HCT116 (cell line): ENCODE data around the gene SLC6A17. TPM values are rescaled to one million over a fixed set of nuclear protein-coding genes. Genes with fewer than 3 reads are reported as not detected.

Source experiments
- ATAC-seq: fragments of 200-7000 bp; cut with Tn5 transposase; 2 replicates; pipeline ENCODE4 v1.9.1; 2020; ENCODE audit warnings: mild to moderate bottlenecking, moderate library complexity
- BruUV-seq: library from RNA; stranded (reverse); fragments of 400-500 nt; replicated peaks from 2 replicates; lab custom pipeline; 2021; lab: Mats Ljungman, UMichigan
- CTCF ChIA-PET: fragments of 300-600 bp; sonication (Branson Sonifier 250); formaldehyde crosslinking; loops from one replicate; lab custom pipeline; 2021; ENCODE audit warnings: antibody characterized with exemption; lab: Charles Lee
- POLR2A ChIA-PET: fragments of 300-600, 350-600 bp; sonication (Branson Sonifier 250); formaldehyde crosslinking; loops from one replicate; lab custom pipeline; 2021; ENCODE audit warnings: antibody characterized with exemption; lab: Charles Lee
- RAD21 ChIA-PET, 2 experiments: fragments of 300-600 bp; sonication (Branson Sonifier 250); formaldehyde crosslinking; loops; one replicate each; lab custom pipeline; 2023; ENCODE audit warnings: low total read pairs in 2 of 2; ENCODE audit not compliant: uncharacterized antibody in 2 of 2, unreplicated experiment in 2 of 2, low non-redundant PET in 1 of 2; lab: Charles Lee
- DNase-seq: peaks from one replicate; pipeline ENCODE4 v3.0.0-alpha.2; 2010; ENCODE audit warnings: low read depth, low spot score
- H2AFZ ChIP-seq: fragments of 200-600 bp; shearing (Covaris generic), sonication (generic); 2 replicates; pipeline ENCODE4 v1.6.1; 2017; ENCODE audit warnings: low read depth, mixed run types, mixed read lengths, antibody characterized with exemption, low read length; ENCODE audit not compliant: poor library complexity, severe bottlenecking
- H3K27ac ChIP-seq: 2 replicates; pipeline ENCODE4 v1.5.1; 2012; ENCODE audit warnings: low read depth, low read length
- H3K27me3 ChIP-seq: fragments of 200-600 bp; sonication (generic); 2 replicates; pipeline ENCODE4 v1.6.1; 2016; ENCODE audit warnings: mixed run types, low read length, mixed read lengths; ENCODE audit not compliant: insufficient read depth
- H3K36me3 ChIP-seq, 2 experiments: fragments of 200-500 bp in 1 of 2; fragments of 200-600 bp in 1 of 2; sonication (Bioruptor generic) in 1 of 2; sonication (generic) in 1 of 2; 2 replicates each; pipeline versions ENCODE4 v1.5.1 to v1.6.1; 2014 to 2016; ENCODE audit warnings: low read length in 2 of 2, inconsistent platforms in 1 of 2, mixed read lengths in 1 of 2, mixed run types in 1 of 2; ENCODE audit not compliant: insufficient read depth in 2 of 2, control insufficient read depth in 1 of 2
- H3K4me1 ChIP-seq, 2 experiments: fragments of 200-600 bp in 1 of 2; sonication (generic) in 1 of 2; 2 replicates each; pipeline versions ENCODE4 v1.5.1 to v1.6.1; 2012 to 2017; ENCODE audit warnings: low read length in 2 of 2, inconsistent platforms in 1 of 2, mild to moderate bottlenecking in 1 of 2, mixed read lengths in 1 of 2, mixed run types in 1 of 2, moderate library complexity in 1 of 2; ENCODE audit not compliant: insufficient read depth in 2 of 2, control insufficient read depth in 1 of 2
- H3K4me2 ChIP-seq: fragments of 200-600 bp; sonication (generic); 2 replicates; pipeline ENCODE4 v1.6.1; 2017; ENCODE audit warnings: mixed run types, low read length, mixed read lengths
- H3K4me3 ChIP-seq, 2 experiments: fragments of 200-600 bp in 1 of 2; sonication (generic) in 1 of 2; replicated peaks in 1 of 2; 2 replicates each; pipeline ENCODE4 v1.5.1; 2011 to 2016; ENCODE audit warnings: low read length in 2 of 2, control low read depth in 1 of 2, low read depth in 1 of 2, mild to moderate bottlenecking in 1 of 2, mixed read lengths in 1 of 2, mixed run types in 1 of 2
- H3K79me2 ChIP-seq: fragments of 200-600 bp; sonication (generic); 2 replicates; pipeline ENCODE4 v1.6.1; 2017; ENCODE audit warnings: mild to moderate bottlenecking, mixed run types, low read length, moderate library complexity, mixed read lengths; ENCODE audit not compliant: insufficient read depth
- H3K9ac ChIP-seq: fragments of 200-600 bp; sonication (generic); 2 replicates; pipeline ENCODE4 v1.6.1; 2016; ENCODE audit warnings: low read length, mixed read lengths
- H3K9me2 ChIP-seq: fragments of 200-600 bp; sonication (generic), shearing (Covaris generic); 2 replicates; pipeline ENCODE4 v1.6.1; 2017; ENCODE audit warnings: mixed run types, mild to moderate bottlenecking, moderate library complexity; ENCODE audit not compliant: insufficient read depth
- H3K9me3 ChIP-seq, 2 experiments: fragments of 200-500 bp in 1 of 2; fragments of 200-600 bp in 1 of 2; sonication (Bioruptor generic) in 1 of 2; sonication (generic) in 1 of 2; 2 replicates each; pipeline ENCODE4 v1.6.1; 2014 to 2017; ENCODE audit warnings: low read length in 2 of 2, mixed read lengths in 2 of 2, inconsistent platforms in 1 of 2, low read depth in 1 of 2, mild to moderate bottlenecking in 1 of 2, mixed run types in 1 of 2, moderate library complexity in 1 of 2; ENCODE audit not compliant: control insufficient read depth in 1 of 2, insufficient read depth in 1 of 2
- H4K20me1 ChIP-seq: fragments of 200-600 bp; sonication (generic), shearing (Covaris generic); 2 replicates; pipeline ENCODE4 v1.6.1; 2017; ENCODE audit warnings: mixed run types, mild to moderate bottlenecking, moderate library complexity; ENCODE audit not compliant: insufficient read depth
- CEBPB ChIP-seq: IDR thresholded peaks from 2 replicates; pipeline ENCODE4 v1.6.1; 2012; ENCODE audit warnings: low read depth
- CTCF ChIP-seq, 3 experiments: fragments of 200-600 bp in 1 of 3; sonication (generic) in 1 of 3; IDR thresholded peaks in 2 of 3; conservative IDR thresholded peaks in 1 of 3; 2 replicates each; pipeline ENCODE4 v1.5.1; 2012 to 2017; ENCODE audit warnings: low read depth in 2 of 3, low read length in 2 of 3, antibody characterized with exemption in 1 of 3, borderline replicate concordance in 1 of 3, control low read depth in 1 of 3, mild to moderate bottlenecking in 1 of 3, mixed read lengths in 1 of 3, mixed run types in 1 of 3, moderate library complexity in 1 of 3; ENCODE audit not compliant: insufficient read depth in 1 of 3
- ELF1 ChIP-seq: IDR thresholded peaks from 2 replicates; pipeline ENCODE4 v1.6.1; 2012; ENCODE audit warnings: low read depth, borderline replicate concordance
- EZH2phosphoT487 ChIP-seq: fragments of 200-600 bp; IDR thresholded peaks from 2 replicates; pipeline ENCODE4 v1.6.1; 2018; ENCODE audit warnings: antibody characterized with exemption, borderline replicate concordance
- MAX ChIP-seq: IDR thresholded peaks from 2 replicates; pipeline ENCODE4 v1.6.1; 2012
- POLR2A ChIP-seq: IDR thresholded peaks from 2 replicates; pipeline ENCODE4 v1.7.0; 2011; ENCODE audit warnings: borderline replicate concordance; ENCODE audit not compliant: insufficient read depth, insufficient read length; ENCODE audit errors: extremely low read depth
- RAD21 ChIP-seq: IDR thresholded peaks from 2 replicates; pipeline ENCODE4 v1.6.1; 2012; ENCODE audit warnings: low read depth, mild to moderate bottlenecking
- ZFX ChIP-seq: fragments of 450-650 bp; IDR thresholded peaks from 2 replicates; pipeline ENCODE4 v1.6.1; 2017
- intact Hi-C: fragments of 100-400 bp; cut with micrococcal nuclease; formaldehyde crosslinking; loops from 2 replicates; pipeline ENCODE4 v1.10.0; 2022
- total RNA-seq: library from RNA; stranded (reverse); gene quantifications from one replicate; pipeline ENCODE4 v1.2.1, GENCODE V29; 2021; ENCODE audit not compliant: unreplicated experiment
- TF ChIP-seq, protein P1 (sequence below): IDR thresholded peaks from 2 replicates; pipeline ENCODE4 v1.6.1; 2012

SLC6A17 gene
- total RNA-seq, 1 experiment from 2014 or later: 10.5 TPM

DNA sequence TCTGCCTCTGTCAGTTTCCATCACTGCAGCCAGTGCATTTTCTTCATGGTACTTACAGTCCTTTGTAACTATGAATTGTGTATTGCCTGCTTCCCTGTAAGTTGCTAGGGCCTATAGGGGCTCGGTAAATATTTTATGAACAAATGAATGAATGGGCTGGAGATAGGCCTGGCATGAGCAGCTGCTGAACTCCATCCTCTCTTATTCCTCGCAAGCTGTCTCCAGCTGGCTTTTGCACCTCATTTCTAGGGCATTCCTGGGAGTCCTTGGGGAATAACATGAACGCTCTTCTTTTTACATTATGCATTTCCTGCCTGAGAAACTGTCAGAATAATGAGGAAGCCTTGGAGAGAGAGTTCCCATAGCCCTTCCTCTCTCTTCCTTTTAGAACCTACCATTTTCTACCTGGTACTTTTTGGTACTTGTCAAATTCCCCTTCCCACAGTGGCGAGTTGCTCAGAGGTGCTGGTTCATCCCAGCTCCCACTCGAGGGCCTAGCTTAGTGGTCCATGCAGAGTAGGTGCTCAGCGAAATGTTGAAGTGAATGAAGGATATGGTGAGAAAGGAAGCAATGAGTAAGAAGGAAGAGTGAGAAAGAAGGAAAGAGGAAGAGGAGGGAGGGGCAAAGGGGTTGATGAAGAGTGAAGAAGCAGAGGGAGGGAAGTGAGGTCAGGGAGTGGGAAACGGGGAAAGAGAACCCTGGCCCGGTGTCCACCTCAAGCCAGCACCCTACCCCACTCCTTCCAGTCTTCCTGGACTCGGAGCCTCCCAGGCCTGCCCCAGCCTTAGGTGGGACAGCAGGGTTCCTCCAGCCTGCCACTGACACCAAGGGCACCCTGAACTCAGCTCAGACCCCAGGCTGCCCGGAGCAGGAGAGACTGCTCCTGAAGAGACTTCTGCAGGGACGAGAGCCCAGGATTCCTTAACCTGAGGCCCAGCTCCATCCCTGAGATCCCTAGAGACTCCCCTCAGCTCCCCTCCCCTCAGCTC, 89.4 kb downstream of the SLC6A17 start (continued):
- TF ChIP-seq, protein P1, sequence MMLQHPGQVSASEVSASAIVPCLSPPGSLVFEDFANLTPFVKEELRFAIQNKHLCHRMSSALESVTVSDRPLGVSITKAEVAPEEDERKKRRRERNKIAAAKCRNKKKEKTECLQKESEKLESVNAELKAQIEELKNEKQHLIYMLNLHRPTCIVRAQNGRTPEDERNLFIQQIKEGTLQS: no peak
- TF ChIP-seq ELF1: no peak
- no peak for TF ChIP-seq POLR2A
- TF ChIP-seq ZFX: no peak
- no peak for TF ChIP-seq CTCF (IDR thresholded peaks at IDR 0.05 in 2 of 3, conservative IDR thresholded peaks at IDR 0.05 in 1 of 3; ENCODE audit: borderline replicate concordance in 1 of 3, insufficient read depth in 1 of 3, low read depth in 2 of 3, low read length in 2 of 3)

DNA sequence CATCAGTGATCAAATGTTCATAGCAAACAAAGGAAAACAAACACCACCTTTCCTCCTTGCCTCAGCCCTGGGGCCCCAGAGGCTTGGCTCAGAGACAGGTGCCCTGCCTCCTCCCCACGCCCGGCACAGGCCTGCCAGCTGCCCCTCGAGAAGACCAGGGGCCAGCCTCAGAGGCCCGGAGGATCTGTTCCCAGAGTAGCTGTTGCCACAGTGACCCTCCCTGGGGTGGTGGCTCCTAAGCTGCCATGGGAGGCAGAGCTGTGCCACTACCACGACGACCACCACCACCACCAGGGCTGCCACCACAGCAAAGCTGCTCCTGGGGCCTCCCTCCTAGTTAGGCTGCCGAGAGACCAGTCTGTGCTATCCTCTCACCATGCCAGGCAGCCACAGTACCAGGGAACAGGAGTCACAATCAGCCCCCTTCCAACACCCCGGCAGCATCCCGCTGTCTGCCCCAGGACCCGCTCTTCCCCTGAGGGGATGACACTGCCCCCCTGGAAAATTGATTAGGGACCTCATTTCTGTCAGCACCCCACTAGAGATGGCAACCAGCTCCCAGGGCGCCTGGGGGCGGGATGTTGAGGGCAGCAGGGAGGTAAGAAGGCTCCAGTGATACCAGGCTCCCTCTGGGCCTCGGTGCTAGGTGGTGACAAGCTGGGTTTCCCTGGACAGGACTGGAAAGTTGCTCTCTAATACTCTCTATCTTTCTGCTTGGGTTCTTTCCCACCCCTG, 90.3 kb downstream of the SLC6A17 start:
- Histone ChIP-seq H4K20me1 (no peaks in the 10 kb centered on the region), H3K4me2 (no peak overlapping the region), H3K9ac (no peak overlapping the region), H3K27me3 (no peaks in the 10 kb centered on the region), H3K4me1 (peaks cover 5 to 11% of the 10 kb centered on the region in 2 experiments; a peak in 3 of 4 replicates), H3K9me3 (no peaks in the 10 kb centered on the region), H3K79me2 (no peaks in the 10 kb centered on the region), H3K9me2 (no peaks in the 10 kb centered on the region), H3K27ac (no peak overlapping the region), H3K4me3 (no peak overlapping the region), H3K36me3 (no peaks in the 10 kb centered on the region; a peak in 1 of 4 replicates), H2AFZ (no peak overlapping the region)
- POLR2A ChIA-PET: no interaction called here
- CTCF ChIA-PET: no interaction called here
- no peak for ATAC-seq
- intact Hi-C loops: no loop called here
- no peak for DNase-seq
- RAD21 ChIA-PET: no interaction called here
- BruUV-seq: no TSS peak
- TF ChIP-seq EZH2phosphoT487 (no peak), RAD21 (no peak), MAX (no peak), CEBPB (no peak)
